GM18909 (cell line): ENCODE data around the gene PLIN5.
"Not testable (repeated sequence)": the region's sequence is repeated elsewhere in the genome, so short reads cannot be mapped to it uniquely, and the experiment has no call there.

Source experiments
- ATAC-seq: cut with Tn5 transposase; IDR thresholded peaks from one replicate; pipeline ENCODE4 v1.9.1; 2021; ENCODE audit warnings: mild to moderate bottlenecking; ENCODE audit not compliant: unreplicated experiment, poor library complexity

The PLIN5 gene

GRCh38 chr19:4570402-4570801 is 35.4 kb upstream of the PLIN5 start:
- ATAC-seq: no peak

DNA sequence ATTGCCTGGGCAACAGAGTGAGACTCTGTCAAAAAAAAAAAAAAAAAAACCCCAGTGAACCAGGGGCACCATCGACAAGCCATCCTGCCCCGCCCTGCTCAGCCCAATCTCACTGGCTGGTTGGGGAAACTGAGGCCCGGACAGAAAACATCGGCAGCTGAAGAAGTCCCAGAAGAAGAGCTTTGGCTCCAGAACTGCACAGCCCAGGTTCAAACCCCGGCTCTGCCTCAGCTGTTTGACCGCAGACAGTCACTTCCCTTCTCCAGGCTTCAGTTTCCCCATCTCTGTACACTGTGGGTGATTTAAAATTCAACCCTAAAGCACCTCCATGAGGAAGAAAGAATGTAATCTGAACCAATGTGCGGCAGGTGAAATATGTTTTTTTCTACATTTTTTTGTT is 33.9 kb upstream of the PLIN5 start:
- no peak for ATAC-seq

GRCh38 chr19:4567584-4568071 is 32.6 kb upstream of the PLIN5 start:
- ATAC-seq: no peak

GRCh38 chr19:4566402-4567051 is 31.5 kb upstream of the PLIN5 start:
- ATAC-seq: no peak

- ATAC-seq: not testable (repeated sequence)
Measured at GRCh38 chr19:4563562-4563961, 28.5 kb upstream of the PLIN5 start.

DNA sequence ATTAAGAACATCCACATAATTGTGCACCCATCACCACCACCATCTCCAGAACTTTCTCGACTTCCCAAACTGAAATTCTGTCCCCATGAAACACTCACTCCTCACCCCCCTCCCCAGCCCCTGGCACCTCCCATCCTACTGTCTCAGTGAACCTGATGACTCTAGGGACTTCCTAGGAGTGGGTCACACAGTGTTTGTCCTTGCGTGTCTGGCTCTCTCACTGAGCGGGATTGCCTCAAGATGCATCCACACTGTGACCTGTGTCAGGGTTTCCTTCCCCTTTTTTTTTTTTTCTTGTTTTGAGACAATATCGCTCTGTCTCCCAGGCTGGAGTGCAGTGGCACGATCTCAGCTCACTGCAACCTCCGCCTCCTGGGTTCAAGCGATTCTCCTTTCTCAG is 27.1 kb upstream of the PLIN5 start:
- ATAC-seq: not testable (repeated sequence)

- ATAC-seq: no peak
Measured at GRCh38 chr19:4559569-4559968, 24.5 kb upstream of the PLIN5 start, which contains the start of gene SEMA6B. Gene SEMA6B (minus strand): TSS chr19:4559684. CDS start chr19:4558457, 1,227 bp downstream.

DNA sequence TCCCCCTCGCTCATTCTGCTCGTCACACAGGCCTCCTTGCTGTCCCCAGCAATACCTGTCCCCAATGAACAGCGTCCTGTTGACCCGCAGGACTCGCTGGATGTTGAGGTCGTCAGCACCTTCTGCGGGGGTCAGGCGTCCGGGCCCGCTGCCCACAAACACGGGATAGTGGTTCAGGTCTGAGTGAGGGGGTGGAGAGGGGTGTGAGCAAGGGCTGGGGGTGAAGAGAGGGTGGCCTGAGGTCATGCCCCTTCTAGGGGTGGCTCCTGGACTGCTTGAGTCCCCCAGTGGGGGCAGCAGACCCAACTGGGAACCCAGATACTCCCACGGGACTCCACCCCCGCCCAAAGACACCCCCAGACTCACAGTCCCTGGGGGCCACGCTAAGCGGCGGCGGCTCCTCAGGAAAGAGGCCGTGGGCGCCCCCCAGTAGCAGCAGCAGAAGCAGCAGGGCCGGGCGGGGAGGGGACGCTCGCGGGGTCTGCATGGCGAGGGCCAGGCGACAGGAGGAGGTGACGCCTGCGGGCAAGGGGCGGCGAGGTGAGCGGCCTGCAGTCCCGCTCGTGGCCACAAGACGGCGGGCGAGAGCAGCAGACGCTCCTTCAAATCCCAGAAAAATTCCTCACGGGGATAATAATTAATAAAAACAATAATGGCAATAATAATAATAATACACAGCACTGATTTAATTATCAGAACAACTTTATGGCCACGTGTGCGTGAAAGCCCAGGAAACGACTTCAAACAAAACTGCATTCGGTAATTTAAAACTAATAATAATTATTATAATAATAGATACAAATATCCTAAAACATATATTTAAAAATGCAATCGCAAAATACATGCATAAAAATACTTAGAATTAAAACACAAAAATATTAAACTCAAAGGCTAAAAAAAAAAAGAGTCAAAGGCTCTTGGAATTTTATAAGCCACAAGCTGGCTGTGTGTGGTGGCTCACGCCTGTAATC is 23.2 kb upstream of the PLIN5 start:
- no peak for ATAC-seq

DNA sequence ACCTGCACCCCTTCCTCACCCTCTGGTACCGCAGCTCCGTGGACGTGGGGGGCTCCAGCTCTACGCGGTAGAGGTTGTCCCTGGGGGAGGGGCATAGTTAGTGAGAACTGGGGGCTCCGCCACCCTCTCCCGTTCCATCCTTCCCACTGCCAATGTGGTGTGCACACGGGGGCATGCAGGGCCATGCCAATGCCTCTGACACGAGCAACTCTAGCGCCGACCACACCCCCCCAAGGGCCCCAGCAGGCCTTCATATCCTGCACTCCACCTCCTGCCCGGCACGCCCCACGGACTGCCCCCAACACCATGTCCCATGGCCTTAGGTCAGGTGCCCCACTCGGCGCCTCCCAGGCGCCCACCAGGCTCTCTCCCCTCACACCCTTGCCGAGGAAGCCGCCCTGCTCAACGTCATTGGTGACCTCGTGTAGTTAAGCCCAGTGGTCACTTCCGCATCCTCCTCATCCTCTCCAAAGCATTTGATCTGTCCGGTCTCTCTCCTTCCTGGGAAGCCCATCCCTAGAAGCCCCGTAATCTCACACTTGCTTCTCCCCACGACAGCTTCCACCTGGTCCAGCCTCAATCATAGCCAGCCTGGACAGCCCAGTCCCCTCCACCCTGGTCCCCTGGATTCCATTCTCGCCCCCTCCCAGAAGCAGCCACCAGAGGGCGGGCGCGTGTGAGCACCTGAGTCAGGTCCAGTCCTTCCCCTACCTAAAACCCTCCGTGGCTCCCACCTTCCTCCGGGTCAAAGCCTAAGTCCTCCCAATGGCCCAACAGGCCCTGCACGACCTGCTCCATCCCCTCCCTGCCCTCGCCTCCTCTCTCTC is 22.3 kb upstream of the PLIN5 start:
- no peak for ATAC-seq

- no peak for ATAC-seq
Measured at GRCh38 chr19:4556597-4557127, 21.6 kb upstream of the PLIN5 start.

DNA sequence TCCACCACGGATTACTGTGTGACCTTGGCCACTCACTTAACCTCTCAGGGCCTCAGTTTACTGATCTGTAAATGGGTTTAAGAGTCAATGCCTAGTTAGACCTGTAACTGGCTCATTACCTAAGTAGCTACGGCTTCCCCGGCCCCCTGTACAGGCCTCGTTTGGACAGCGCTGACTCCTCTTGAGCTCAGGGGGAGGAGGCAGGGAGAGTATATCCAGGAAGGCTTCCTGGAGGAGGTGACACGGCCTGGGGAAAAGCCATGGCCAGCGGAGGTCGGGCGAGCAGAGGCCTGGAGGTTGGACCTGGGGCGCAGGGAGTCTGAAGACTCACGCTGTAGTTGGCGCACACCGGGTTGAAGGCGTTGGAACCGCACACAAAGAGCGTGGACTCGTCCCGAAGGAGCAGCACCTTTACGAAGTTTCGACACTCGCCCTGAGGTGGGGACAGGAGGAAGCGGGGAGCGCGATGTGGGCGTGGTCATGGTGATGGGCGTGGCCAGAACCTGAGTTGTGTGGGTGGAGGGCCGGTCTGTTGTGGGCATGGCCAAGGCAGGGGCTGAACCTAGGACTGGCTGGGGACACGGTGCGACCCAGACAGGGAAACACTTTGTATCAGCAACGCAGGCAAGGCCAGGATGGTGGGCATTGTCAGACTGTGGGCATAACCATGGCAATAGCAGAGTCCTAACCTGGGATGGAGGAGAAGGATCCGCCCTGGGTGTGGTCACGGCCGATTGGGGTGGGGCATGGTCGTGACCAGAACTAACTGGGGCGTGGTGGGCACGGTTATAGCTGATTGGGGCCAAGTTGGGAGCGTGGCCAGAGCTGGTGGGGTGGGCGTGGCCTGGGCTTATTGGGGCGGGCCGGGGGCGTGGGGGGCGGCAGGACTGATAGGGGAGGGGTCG is 20.9 kb upstream of the PLIN5 start:
- no peak for ATAC-seq

DNA sequence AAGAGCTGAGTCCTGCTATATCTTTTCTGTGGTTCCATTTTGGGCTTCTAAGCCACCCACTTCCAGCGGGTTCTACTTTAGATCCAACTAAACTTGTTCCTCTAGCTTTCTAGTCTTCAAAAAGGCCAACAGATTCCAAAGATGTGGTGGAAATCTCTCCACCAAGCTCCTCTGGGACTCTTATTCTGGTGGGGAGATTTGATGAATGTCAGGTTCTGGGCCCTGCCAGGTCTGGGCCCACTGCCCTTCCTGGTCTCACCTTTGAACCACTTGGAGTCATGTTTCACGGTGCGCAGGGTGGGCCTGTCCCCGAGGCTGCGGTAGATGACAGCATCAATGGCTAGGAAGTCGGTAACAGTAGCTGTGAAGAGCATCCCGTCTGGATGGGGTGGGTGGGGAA is 19.7 kb upstream of the PLIN5 start:
- no peak for ATAC-seq

DNA sequence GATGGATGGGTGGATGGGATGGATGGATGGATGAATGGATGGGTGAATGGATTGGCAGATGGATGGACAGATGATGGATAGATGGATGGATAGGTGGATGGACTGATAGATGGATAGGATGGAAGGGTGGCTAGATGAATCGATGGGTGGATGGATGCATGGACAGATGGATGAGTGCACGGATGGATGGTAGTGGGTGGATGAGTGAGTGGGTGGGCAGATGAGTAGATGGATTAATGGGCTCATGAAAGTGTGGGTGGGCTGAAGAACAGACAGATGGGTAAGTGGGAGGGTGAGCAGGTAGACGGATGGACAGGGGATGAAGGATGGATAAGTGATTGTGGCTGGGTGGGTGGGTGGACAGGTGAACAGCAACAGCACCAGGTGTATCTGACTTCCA is 18.8 kb upstream of the PLIN5 start:
- no peak for ATAC-seq

DNA sequence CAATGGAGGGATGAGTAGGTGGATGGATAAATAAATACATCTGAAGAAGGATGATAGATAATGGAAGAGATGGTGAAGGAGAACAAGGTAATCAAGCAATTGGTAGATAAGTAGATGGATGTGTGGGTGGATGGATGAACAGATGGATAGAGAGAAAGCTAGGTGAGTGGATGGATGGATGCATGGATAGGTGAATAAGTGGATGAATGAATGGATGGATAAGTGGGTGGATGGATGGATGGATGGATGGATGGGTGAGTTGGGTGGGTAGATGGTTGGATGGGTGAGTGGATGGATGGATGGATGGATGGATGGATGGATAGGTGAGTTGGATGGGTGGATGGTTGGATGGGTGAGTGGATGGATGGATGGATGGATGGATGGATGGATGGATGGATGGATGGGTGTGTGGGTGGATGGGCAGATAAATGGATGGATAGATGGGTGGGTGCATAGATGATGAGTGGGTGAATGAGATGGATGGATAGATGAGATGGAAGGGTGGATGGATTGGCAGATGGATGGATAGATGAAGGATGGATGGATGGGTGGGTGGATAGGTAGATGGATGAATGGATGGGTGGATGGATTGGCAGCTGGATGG is 18.2 kb upstream of the PLIN5 start:
- ATAC-seq: no peak

- ATAC-seq: no peak
Measured at GRCh38 chr19:4552525-4552819, 17.4 kb upstream of the PLIN5 start.

- no peak for ATAC-seq
Measured at GRCh38 chr19:4550479-4551050, 15.5 kb upstream of the PLIN5 start.

- ATAC-seq: no peak
Measured at GRCh38 chr19:4550018-4550417, 15.0 kb upstream of the PLIN5 start.

DNA sequence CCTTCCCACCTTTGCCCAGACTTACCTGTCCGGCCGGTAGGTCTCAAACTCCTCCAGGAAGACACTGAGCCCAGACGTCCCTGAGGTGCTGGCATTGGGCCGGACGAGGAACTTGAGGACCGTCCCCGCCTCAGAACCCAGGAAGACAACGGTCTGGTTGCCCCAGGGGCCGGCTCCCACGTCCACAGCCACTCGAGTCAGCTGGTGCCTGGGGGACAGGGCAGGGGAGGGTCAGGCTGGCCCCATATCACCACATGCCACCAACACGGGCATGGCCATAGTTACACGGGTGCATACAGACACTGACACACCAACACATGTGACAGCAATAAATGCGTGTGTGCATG is 13.2 kb upstream of the PLIN5 start:
- ATAC-seq: no peak
